Heart right ventricle (tissue), 16 donors: Measurements from ENCODE around the gene SYNJ2. TPM values are rescaled to one million over a fixed set of nuclear protein-coding genes. Genes with fewer than 3 reads are reported as not detected.

Experiments
- ATAC-seq, 8 donors: fragments of 200-7000 bp; cut with Tn5 transposase; one replicate each; pipeline ENCODE4 v1.9.1; 2020; ENCODE audit warnings: mild to moderate bottlenecking in 8 of 8, moderate library complexity in 8 of 8, moderate number of reproducible peaks in 1 of 8
- DNase-seq, 2 donors: peaks; one replicate each; pipeline ENCODE4 v3.0.0-alpha.2; 2020
- H3K27ac ChIP-seq, 10 donors: fragments of 200-600 bp; sonication (generic) in 2 of 10; one replicate each; pipeline versions ENCODE4 v1.5.0 to v1.8.0; 2020 to 2022; ENCODE audit warnings: mild to moderate bottlenecking in 3 of 10
- H3K27me3 ChIP-seq, 7 donors: fragments of 200-600 bp; one replicate each; pipeline ENCODE4 v1.8.0; 2021 to 2022; ENCODE audit warnings: mild to moderate bottlenecking in 2 of 7
- H3K36me3 ChIP-seq, 9 donors: fragments of 200-600 bp; sonication (generic) in 1 of 9; one replicate each; pipeline versions ENCODE4 v1.5.0 to v1.8.0; 2020 to 2022; ENCODE audit warnings: mild to moderate bottlenecking in 2 of 9
- H3K4me1 ChIP-seq, 9 donors: fragments of 200-600 bp; sonication (generic) in 1 of 9; one replicate each; pipeline versions ENCODE4 v1.5.0 to v1.8.0; 2020 to 2022; ENCODE audit warnings: mild to moderate bottlenecking in 4 of 9
- H3K4me3 ChIP-seq, 10 donors: fragments of 200-600 bp; sonication (generic) in 2 of 10; one replicate each; pipeline versions ENCODE4 v1.5.0 to v1.8.0; 2020 to 2022; ENCODE audit warnings: mild to moderate bottlenecking in 7 of 10, moderate library complexity in 2 of 10
- H3K9me3 ChIP-seq, 11 donors: fragments of 200-600 bp in 10 of 11; sonication (generic) in 2 of 11; one replicate each; pipeline versions ENCODE4 v1.5.0 to v1.8.0; 2013 to 2022; ENCODE audit warnings: mild to moderate bottlenecking in 2 of 11, control low read depth in 1 of 11, moderate library complexity in 1 of 11
- CTCF ChIP-seq, 9 donors: fragments of 200-600 bp; sonication (generic) in 2 of 9; IDR thresholded peaks; one replicate each; pipeline versions ENCODE4 v1.5.0 to v1.8.0; 2021 to 2022; ENCODE audit warnings: antibody characterized with exemption in 9 of 9, mild to moderate bottlenecking in 5 of 9, moderate library complexity in 1 of 9
- WGBS, 2 donors: extraction: QIAGEN DNeasy Blood & Tissue Kit; methylation state at CpG; one replicate each; pipeline ENCODE4 v1.1.7; 2013; ENCODE audit warnings: inconsistent platforms in 1 of 2; 5-methylcytosine and 5-hydroxymethylcytosine counted together
- intact Hi-C, 10 donors: fragments of 100-400 bp; cut with DNase I; formaldehyde crosslinking; loops; one replicate each; pipeline versions ENCODE4 v1.11.1 to v1.14.2; 2022
- polyA plus RNA-seq, 2 donors: library from polyadenylated mRNA; stranded (reverse); fragments of 200-250 nt; gene quantifications; one replicate each; pipeline ENCODE4 v1.2.3, GENCODE V29; 2013
- total RNA-seq, 10 donors: library from RNA; stranded (reverse); fragmentation: NEBNext Ultra II Directional in 3 of 10; extraction: Animal tissue kit (Norgen Biotek cat#: 25700) in 3 of 10; gene quantifications; one replicate each; pipeline versions ENCODE4 v1.2.1 to v1.2.4, GENCODE V29; 2021 to 2023
- donor health status: Arrhythmogenic right ventricular cardiomyopathy.
- donor health status: ischemic (EF 13 %, LVEDD 7.1; RV severe dilation, severe dysfunction).
- donor health status: healthy with polysubstance abuse.
- donor health status: DM: no; HTN: yes; CAD: no.
- donor health status: DM: no; HTN: no; CAD: no.
- donor health status: ischemic (EF 25% LVEDD 6.9; RV normal size, moderate dysfunction).
- donor health status: ischemic (EF 25% LVEDD 5.7; RV mildly dilated, moderate dysfunction).
- donor health status: healthy.
- donor health status: DM: yes; HTN: yes; CAD: no.
- donor health status: Ischemic cardiomyopathy.
- donor health status: ischemic (EF 35%, LVEDD 5.7; RV mildly dilated, moderate dysfunction).
- donor health status: nonischemic (EF 11% LVEDD 7.7; RV severe dilation, severe dysfunction).
- donor health status: DM: yes; HTN: yes; CAD: no.
- donor health status: PGD.
- donor health status: ischemic (EF 29% LVEDD 5.4; RV normal size, mild dysfunction).
- donor health status: nonischemic (EF 23%, LVEDD 6.1; RV moderate dilation, normal function).

SYNJ2 gene
- total and polyA plus RNA-seq, 12 donors, result 14.0 to 27.8 (median 19.0) TPM

- DNase-seq, result no peak
- ATAC-seq, result no peak
- Histone ChIP-seq H3K36me3 (no peaks in the 10 kb centered on the region), H3K27ac (no peak overlapping the region), H3K4me1 (peaks cover 15 to 51% (median 32%) of the 10 kb centered on the region in 9 donors), H3K4me3 (no peak overlapping the region), H3K27me3 (no peaks in the 10 kb centered on the region), H3K9me3 (no peaks in the 10 kb centered on the region)
- no peak for TF ChIP-seq CTCF (IDR thresholded peaks at IDR 0.05)
- WGBS, 2 donors, result 84 to 86% methylated on average over 6 of the region's 6 CpGs
- intact Hi-C loops, result no loop called here
Measured at GRCh38 chr6:157997893-157998608, 16.4 kb downstream of the SYNJ2 start.

GRCh38 chr6:157998707-157999167 is 17.1 kb downstream of the SYNJ2 start:
- no peak overlapping the region for H3K4me3 ChIP-seq
- DNase-seq (no peak), ATAC-seq (no peak)
- 93 to 95% methylated on average over 7 of the region's 7 CpGs for whole genome bisulfite sequencing, 2 donors
- no peaks in the 10 kb centered on the region for H3K36me3 ChIP-seq
- intact Hi-C loops, result no loop called here
- no peaks in the 10 kb centered on the region for H3K9me3 ChIP-seq
- no peaks in the 10 kb centered on the region for H3K27me3 ChIP-seq
- peaks cover 20 to 52% (median 35%) of the 10 kb centered on the region in 9 donors for H3K4me1 ChIP-seq
- peak overlapping the region in 1 of 10 donors; percentile 25 for H3K27ac ChIP-seq
- TF ChIP-seq CTCF (IDR thresholded peaks at IDR 0.05), result no peak

GRCh38 chr6:157999168-158000051 is 17.7 kb downstream of the SYNJ2 start:
- Histone ChIP-seq H3K27ac (peak overlapping the region in 5 of 10 donors; percentile 6 to 53 (median 25)), H3K36me3 (no peaks in the 10 kb centered on the region), H3K4me3 (no peak overlapping the region), H3K27me3 (no peaks in the 10 kb centered on the region), H3K9me3 (no peaks in the 10 kb centered on the region), H3K4me1 (peaks cover 20 to 59% (median 36%) of the 10 kb centered on the region in 9 donors)
- ATAC-seq (peak in 3 of 8 donors; percentile 32 to 61 (median 44)), DNase-seq (no peak)
- intact Hi-C loops, result no loop called here
- TF ChIP-seq CTCF (IDR thresholded peaks at IDR 0.05), result no peak
- 69 to 75% methylated on average over 12 of the region's 12 CpGs for WGBS, 2 donors

GRCh38 chr6:158000530-158001307 is 19.1 kb downstream of the SYNJ2 start:
- ATAC-seq (no peak), DNase-seq (no peak)
- TF ChIP-seq CTCF (IDR thresholded peaks at IDR 0.05), result no peak
- Histone ChIP-seq H3K27ac (peak overlapping the region in 5 of 10 donors; percentile 0 to 87 (median 32)), H3K4me1 (peaks cover 20 to 64% (median 41%) of the 10 kb centered on the region in 9 donors), H3K4me3 (no peak overlapping the region), H3K9me3 (no peaks in the 10 kb centered on the region), H3K27me3 (no peaks in the 10 kb centered on the region), H3K36me3 (no peaks in the 10 kb centered on the region)
- intact Hi-C loops, result no loop called here
- WGBS, 2 donors, result 88 to 89% methylated on average over 17 of the region's 17 CpGs
